CD4-positive, alpha-beta T cell treated with Interleukin-12 subunit alpha and Interleukin-12 subunit beta, for 1 hour (primary cell): Measurements from ENCODE around the gene GPM6B.

Source experiments
- DNase-seq: peaks from one replicate; pipeline ENCODE4 v3.0.0-alpha.2; 2020

Gene GPM6B

DNA sequence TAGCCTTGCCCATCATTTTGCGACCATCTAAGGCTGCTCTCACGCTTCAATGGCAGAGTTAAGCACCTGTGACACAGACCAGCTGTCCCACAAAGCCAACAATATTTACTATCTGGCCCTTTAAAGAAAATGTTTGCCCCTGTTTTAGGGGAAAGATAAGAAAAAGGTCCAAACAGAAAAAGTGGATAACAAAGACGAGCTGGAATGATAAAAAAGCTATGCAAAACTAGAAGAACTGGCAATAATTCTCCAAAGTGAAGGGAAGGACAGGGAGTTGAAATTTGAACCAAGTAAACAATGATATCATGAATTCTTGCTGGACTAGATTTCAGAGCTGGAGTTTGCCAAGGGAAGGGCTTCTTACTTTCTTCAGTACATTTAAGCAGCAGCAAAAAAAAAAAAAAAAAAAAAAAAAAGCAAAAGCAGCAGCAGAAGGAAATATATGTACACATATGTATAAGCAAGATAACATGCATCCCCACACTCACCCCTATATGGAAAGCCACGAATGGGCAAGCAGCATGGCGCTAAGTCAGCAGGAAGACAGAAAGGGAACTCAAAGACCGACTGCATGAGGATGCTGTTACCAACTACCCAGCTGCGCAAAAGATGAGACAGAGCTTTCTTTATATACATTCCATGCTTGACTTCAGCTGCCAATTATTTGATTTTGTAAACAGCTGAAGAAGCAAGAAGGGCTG is 94.9 kb downstream of the GPM6B start:
- no peak for DNase-seq

DNA sequence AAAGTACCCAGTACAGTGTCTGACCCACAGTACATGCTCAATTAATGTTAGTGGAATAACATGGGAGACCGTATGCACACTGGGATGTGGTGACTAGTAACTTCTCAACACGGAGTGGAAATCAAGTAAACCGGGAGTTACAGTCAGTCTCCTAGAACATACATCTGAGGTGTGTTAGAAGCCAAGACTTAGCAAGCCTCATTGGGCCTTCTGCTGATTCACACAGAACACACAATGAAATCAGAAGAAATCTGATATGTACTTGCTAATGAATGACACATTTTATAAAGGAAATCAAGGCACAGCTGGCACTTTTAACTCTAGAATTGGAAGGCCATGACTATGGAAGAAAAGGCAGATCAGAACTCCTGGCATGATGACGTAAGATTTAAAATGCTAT is 95.5 kb downstream of the GPM6B start:
- DNase-seq, result no peak
